ENCODE results near the gene UNC13D.

DNA sequence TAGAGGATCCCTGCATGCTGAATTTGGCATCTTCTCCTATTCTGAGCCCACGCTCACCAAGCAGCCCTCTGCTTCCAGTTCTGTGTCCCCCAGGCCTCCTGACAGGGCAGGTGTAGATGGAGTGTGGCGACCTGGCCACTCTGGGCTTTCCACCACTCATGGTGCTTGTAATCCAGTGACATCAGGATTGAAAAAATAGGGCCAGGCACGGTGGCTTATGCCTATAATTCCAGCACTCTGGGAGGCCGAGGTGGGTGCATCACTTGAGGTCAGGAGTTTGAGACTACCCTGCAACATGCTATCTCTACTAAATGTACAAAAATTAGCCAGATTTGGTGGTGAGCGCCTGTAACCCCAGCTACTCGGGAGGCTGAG lies 30.2 kb downstream of the UNC13D start:
- TF ChIP-seq, protein P1, sequence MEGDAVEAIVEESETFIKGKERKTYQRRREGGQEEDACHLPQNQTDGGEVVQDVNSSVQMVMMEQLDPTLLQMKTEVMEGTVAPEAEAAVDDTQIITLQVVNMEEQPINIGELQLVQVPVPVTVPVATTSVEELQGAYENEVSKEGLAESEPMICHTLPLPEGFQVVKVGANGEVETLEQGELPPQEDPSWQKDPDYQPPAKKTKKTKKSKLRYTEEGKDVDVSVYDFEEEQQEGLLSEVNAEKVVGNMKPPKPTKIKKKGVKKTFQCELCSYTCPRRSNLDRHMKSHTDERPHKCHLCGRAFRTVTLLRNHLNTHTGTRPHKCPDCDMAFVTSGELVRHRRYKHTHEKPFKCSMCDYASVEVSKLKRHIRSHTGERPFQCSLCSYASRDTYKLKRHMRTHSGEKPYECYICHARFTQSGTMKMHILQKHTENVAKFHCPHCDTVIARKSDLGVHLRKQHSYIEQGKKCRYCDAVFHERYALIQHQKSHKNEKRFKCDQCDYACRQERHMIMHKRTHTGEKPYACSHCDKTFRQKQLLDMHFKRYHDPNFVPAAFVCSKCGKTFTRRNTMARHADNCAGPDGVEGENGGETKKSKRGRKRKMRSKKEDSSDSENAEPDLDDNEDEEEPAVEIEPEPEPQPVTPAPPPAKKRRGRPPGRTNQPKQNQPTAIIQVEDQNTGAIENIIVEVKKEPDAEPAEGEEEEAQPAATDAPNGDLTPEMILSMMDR (IDR thresholded peaks at IDR 0.05 in 8 of 11, conservative IDR thresholded peaks at IDR 0.05 in 3 of 11) = no peak
- no peak for TF ChIP-seq POLR2AphosphoS5 (IDR thresholded peaks at IDR 0.05)
- no peak for TF ChIP-seq POLR2A (IDR thresholded peaks at IDR 0.05)
